K562 (cell line): Measurements from ENCODE around the gene FAIM. TPM values are rescaled to one million over a fixed set of nuclear protein-coding genes. Genes with fewer than 3 reads are reported as not detected.

Experiments
- CCNT2 ChIP-seq: IDR thresholded peaks from 2 replicates; pipeline ENCODE4 v1.6.1; 2011; ENCODE audit warnings: borderline replicate concordance, low read depth, mild to moderate bottlenecking, moderate library complexity, mixed read lengths, low read length; ENCODE audit not compliant: insufficient read length; ENCODE audit errors: extremely low read depth
- CEBPG ChIP-seq, 3 experiments: fragments of 200-800 bp in 1 of 3; sonication (Bioruptor generic) in 1 of 3; sonication (generic) in 1 of 3; formaldehyde crosslinking in 1 of 3; IDR thresholded peaks in 2 of 3; conservative IDR thresholded peaks in 1 of 3; 2 replicates each; pipeline versions ENCODE4 v1.6.1 to v1.8.0; 2016 to 2022; ENCODE audit warnings: missing compliant biosample characterization in 2 of 3, missing genetic modification characterization in 2 of 3, mild to moderate bottlenecking in 1 of 3, missing genetic modification reagents in 1 of 3
- EHMT2 ChIP-seq: fragments of 450-650 bp; IDR thresholded peaks from 2 replicates; pipeline ENCODE4 v1.6.1; 2018; ENCODE audit warnings: antibody characterized with exemption
- FOXP1 ChIP-seq: sonication (generic); formaldehyde crosslinking; IDR thresholded peaks from 2 replicates; pipeline ENCODE4 v1.8.0; 2022; ENCODE audit warnings: mild to moderate bottlenecking, missing genetic modification reagents
- JUNB ChIP-seq: fragments of 450-650 bp; formaldehyde crosslinking; conservative IDR thresholded peaks from 2 replicates; pipeline ENCODE4 v1.4.0; 2020; ENCODE audit warnings: mild to moderate bottlenecking
- MEIS2 ChIP-seq: fragments of 450-650 bp; IDR thresholded peaks from 2 replicates; pipeline ENCODE4 v1.6.1; 2014; ENCODE audit warnings: mild to moderate bottlenecking; ENCODE audit not compliant: partially characterized antibody
- NR2C2 ChIP-seq, 2 experiments: fragments of 200-800 bp in 1 of 2; sonication (Bioruptor generic) in 1 of 2; sonication (generic) in 1 of 2; formaldehyde crosslinking in 1 of 2; IDR thresholded peaks; 2 replicates each; pipeline versions ENCODE4 v1.6.1 to v1.8.0; 2016 to 2022; ENCODE audit warnings: mild to moderate bottlenecking in 1 of 2, missing compliant biosample characterization in 1 of 2, missing genetic modification characterization in 1 of 2, missing genetic modification reagents in 1 of 2
- NRF1 ChIP-seq, 2 experiments: fragments of 450-650 bp; IDR thresholded peaks in 1 of 2; conservative IDR thresholded peaks in 1 of 2; 2 replicates each; pipeline ENCODE4 v1.6.1; 2014; ENCODE audit warnings: mild to moderate bottlenecking in 2 of 2
- PHF20 ChIP-seq: fragments of 450-650 bp; IDR thresholded peaks from 2 replicates; pipeline ENCODE4 v1.6.1; 2018; ENCODE audit not compliant: partially characterized antibody
- RFX1 ChIP-seq: fragments of 450-650 bp; IDR thresholded peaks from 2 replicates; pipeline ENCODE4 v1.6.1; 2016; ENCODE audit warnings: mild to moderate bottlenecking, moderate library complexity
- RHOXF2B ChIP-seq: fragments of 250-450 bp; sonication (Bioruptor Pico); conservative IDR thresholded peaks from 2 replicates; pipeline ENCODE4 v1.5.1; 2021
- RREB1 ChIP-seq: fragments of 250-450 bp; sonication (Bioruptor Pico); IDR thresholded peaks from 2 replicates; pipeline ENCODE4 v1.4.0; 2020
- TSHZ1 ChIP-seq: fragments of 250-450 bp; sonication (Bioruptor Pico); IDR thresholded peaks from 2 replicates; pipeline ENCODE4 v1.4.0; 2020; ENCODE audit warnings: mild to moderate bottlenecking, moderate library complexity
- YBX1 ChIP-seq: fragments of 450-650 bp; IDR thresholded peaks from 2 replicates; pipeline ENCODE4 v1.7.1; 2016; ENCODE audit warnings: mild to moderate bottlenecking
- YY1 ChIP-seq, 3 experiments: IDR thresholded peaks; 2 replicates each; pipeline ENCODE4 v1.6.1; 2011; ENCODE audit warnings: low read length in 2 of 3, mild to moderate bottlenecking in 2 of 3, moderate library complexity in 2 of 3, borderline replicate concordance in 1 of 3, control low read depth in 1 of 3, low read depth in 1 of 3; ENCODE audit not compliant: insufficient read depth in 3 of 3, insufficient replicate concordance in 2 of 3, control insufficient read depth in 1 of 3, insufficient read length in 1 of 3; ENCODE audit errors: extremely low read depth in 1 of 3
- ZNF561 ChIP-seq: fragments of 450-650 bp; formaldehyde crosslinking; conservative IDR thresholded peaks from 2 replicates; pipeline ENCODE4 v1.4.0; 2020; ENCODE audit warnings: mild to moderate bottlenecking, moderate library complexity
- polyA plus RNA-seq, 8 experiments: library from polyadenylated mRNA; depleted of rRNA in 4 of 8; stranded (reverse) in 5 of 8; unstranded in 3 of 8; fragments of >200 nt; fragmentation: Nextera tagmentation in 2 of 8; fragmentation: Illumina TruSeq in 1 of 8; extraction: Ambion mirVana in 2 of 8; extraction: Trizol in 1 of 8; gene quantifications; 2 replicates each; pipeline versions ENCODE4 v1.2.1 to v1.2.3, GENCODE V29; 2011 to 2014; ENCODE audit warnings: inconsistent platforms in 1 of 8, missing spikeins in 1 of 8
- total RNA-seq, 7 experiments: library from RNA; depleted of rRNA in 6 of 7; stranded (reverse); fragments of >200 nt in 6 of 7; fragmentation: Illumina TruSeq in 2 of 7; extraction: Trizol in 2 of 7; gene quantifications; 2 replicates each; pipeline versions ENCODE4 v1.2.1 to v1.2.3, GENCODE V29; 2011 to 2021; ENCODE audit warnings: low replicate concordance in 1 of 7

Gene FAIM
- total and polyA plus RNA-seq, 9 of the 15 experiments (the other 6 are each of a cell fraction or from before 2014, with no cell fraction given) = 2.5 to 7.9 (median 6.6) TPM

GRCh38 chr3:138673641-138674530, 65.3 kb downstream of the FAIM start (continued):
- TF ChIP-seq RREB1 (no peak), CEBPG (CRISPR knock-in tag; IDR thresholded peaks at IDR 0.05) (no peak), CEBPG (tag; conservative IDR thresholded peaks at IDR 0.05 in 1 of 2, IDR thresholded peaks at IDR 0.05 in 1 of 2) (no peak), RFX1 (peak; percentile 72), NR2C2 (CRISPR knock-in tag; IDR thresholded peaks at IDR 0.05) (no peak), NR2C2 (tag; IDR thresholded peaks at IDR 0.05) (no peak), RHOXF2B (CRISPR knock-in tag) (no peak), FOXP1 (CRISPR knock-in tag) (no peak), YBX1 (no peak), MEIS2 (peak; percentile 36), EHMT2 (no peak), NRF1 (conservative IDR thresholded peaks at IDR 0.05 in 1 of 2, IDR thresholded peaks at IDR 0.05 in 1 of 2) (no peak), CCNT2 (no peak), PHF20 (no peak), YY1 (IDR thresholded peaks at IDR 0.05; ENCODE audit: borderline replicate concordance in 1 of 3, control insufficient read depth in 1 of 3, extremely low read depth in 1 of 3, insufficient read depth in 3 of 3, insufficient read length in 1 of 3, insufficient replicate concordance in 2 of 3, low read depth in 1 of 3, low read length in 2 of 3) (no peak), TSHZ1 (CRISPR knock-in tag) (no peak), JUNB (CRISPR knock-in tag) (no peak), ZNF561 (CRISPR knock-in tag) (no peak)
